Measurements from ENCODE around the gene ANKRD31.

- TF ChIP-seq, protein P1, sequence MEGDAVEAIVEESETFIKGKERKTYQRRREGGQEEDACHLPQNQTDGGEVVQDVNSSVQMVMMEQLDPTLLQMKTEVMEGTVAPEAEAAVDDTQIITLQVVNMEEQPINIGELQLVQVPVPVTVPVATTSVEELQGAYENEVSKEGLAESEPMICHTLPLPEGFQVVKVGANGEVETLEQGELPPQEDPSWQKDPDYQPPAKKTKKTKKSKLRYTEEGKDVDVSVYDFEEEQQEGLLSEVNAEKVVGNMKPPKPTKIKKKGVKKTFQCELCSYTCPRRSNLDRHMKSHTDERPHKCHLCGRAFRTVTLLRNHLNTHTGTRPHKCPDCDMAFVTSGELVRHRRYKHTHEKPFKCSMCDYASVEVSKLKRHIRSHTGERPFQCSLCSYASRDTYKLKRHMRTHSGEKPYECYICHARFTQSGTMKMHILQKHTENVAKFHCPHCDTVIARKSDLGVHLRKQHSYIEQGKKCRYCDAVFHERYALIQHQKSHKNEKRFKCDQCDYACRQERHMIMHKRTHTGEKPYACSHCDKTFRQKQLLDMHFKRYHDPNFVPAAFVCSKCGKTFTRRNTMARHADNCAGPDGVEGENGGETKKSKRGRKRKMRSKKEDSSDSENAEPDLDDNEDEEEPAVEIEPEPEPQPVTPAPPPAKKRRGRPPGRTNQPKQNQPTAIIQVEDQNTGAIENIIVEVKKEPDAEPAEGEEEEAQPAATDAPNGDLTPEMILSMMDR (conservative IDR thresholded peaks at IDR 0.05), result no peak
- no peak for TF ChIP-seq EZH2 (IDR thresholded peaks at IDR 0.05; ENCODE audit: low read depth)
These were observed 189.3 kb downstream of the ANKRD31 start for GRCh38 chr5:75047356-75047755.

All from PC-9 (cell line).